Trophoblast cell (in vitro differentiated cells and primary cell): ENCODE results near the gene FAM83D.

Experiments
- DNase-seq, 2 donors: peaks; one replicate each; pipeline ENCODE4 v3.0.0-alpha.2; 2016
- H2AFZ ChIP-seq: 2 replicates; pipeline ENCODE4 v1.6.1; 2013; ENCODE audit warnings: low read length, moderate library complexity, mild to moderate bottlenecking; ENCODE audit not compliant: insufficient read depth, poor library complexity
- H2AK5ac ChIP-seq: 2 replicates; pipeline ENCODE4 v1.6.1; 2013; ENCODE audit warnings: mild to moderate bottlenecking, low read length
- H2BK120ac ChIP-seq: 2 replicates; pipeline ENCODE4 v1.6.1; 2013; ENCODE audit warnings: low read length, mild to moderate bottlenecking, moderate library complexity; ENCODE audit not compliant: insufficient read depth, poor library complexity
- H2BK12ac ChIP-seq: 2 replicates; pipeline ENCODE4 v1.6.1; 2013; ENCODE audit warnings: mild to moderate bottlenecking, low read length, moderate library complexity
- H2BK5ac ChIP-seq: 2 replicates; pipeline ENCODE4 v1.6.1; 2013; ENCODE audit warnings: low read length, low read depth, moderate library complexity, mild to moderate bottlenecking; ENCODE audit not compliant: poor library complexity
- H3K14ac ChIP-seq: 2 replicates; pipeline ENCODE4 v1.6.1; 2013; ENCODE audit warnings: mild to moderate bottlenecking, low read length
- H3K18ac ChIP-seq: 2 replicates; pipeline ENCODE4 v1.6.1; 2013; ENCODE audit warnings: mild to moderate bottlenecking, low read length
- H3K23ac ChIP-seq: 2 replicates; pipeline ENCODE4 v1.6.1; 2013; ENCODE audit warnings: low read length
- H3K27ac ChIP-seq: 2 replicates; pipeline ENCODE4 v1.5.1; 2013; ENCODE audit warnings: low read depth, mild to moderate bottlenecking, inconsistent platforms, low read length, moderate library complexity
- H3K27me3 ChIP-seq: 2 replicates; pipeline ENCODE4 v1.6.1; 2013; ENCODE audit warnings: inconsistent platforms, mild to moderate bottlenecking, low read length, moderate library complexity; ENCODE audit not compliant: insufficient read depth
- H3K36me3 ChIP-seq, 2 experiments: 1 replicate in 1 of 2; 2 replicates in 1 of 2; pipeline ENCODE4 v1.6.1; 2013; ENCODE audit warnings: low read length in 2 of 2, mild to moderate bottlenecking in 2 of 2, moderate library complexity in 1 of 2; ENCODE audit not compliant: insufficient read depth in 2 of 2, control insufficient read depth in 1 of 2
- H3K4ac ChIP-seq: 2 replicates; pipeline ENCODE4 v1.6.1; 2013; ENCODE audit warnings: low read depth, mild to moderate bottlenecking, low read length, moderate library complexity
- H3K4me1 ChIP-seq, 2 experiments: 1 replicate in 1 of 2; 2 replicates in 1 of 2; pipeline ENCODE4 v1.6.1; 2013; ENCODE audit warnings: low read length in 2 of 2, mild to moderate bottlenecking in 2 of 2, moderate library complexity in 1 of 2; ENCODE audit not compliant: insufficient read depth in 2 of 2, control insufficient read depth in 1 of 2
- H3K4me2 ChIP-seq: 2 replicates; pipeline ENCODE4 v1.6.1; 2013; ENCODE audit warnings: inconsistent platforms, mild to moderate bottlenecking, low read length, moderate library complexity
- H3K4me3 ChIP-seq: 2 replicates; pipeline ENCODE4 v1.5.1; 2013; ENCODE audit warnings: mild to moderate bottlenecking, low read depth, low read length, inconsistent platforms
- H3K79me1 ChIP-seq: one replicate; pipeline ENCODE4 v1.6.1; 2013; ENCODE audit warnings: low read length
- H3K79me2 ChIP-seq: 2 replicates; pipeline ENCODE4 v1.6.1; 2013; ENCODE audit warnings: low read length, mild to moderate bottlenecking; ENCODE audit not compliant: control insufficient read depth, insufficient read depth, poor library complexity
- H3K9ac ChIP-seq: 2 replicates; pipeline ENCODE4 v1.6.1; 2013; ENCODE audit warnings: mild to moderate bottlenecking, low read length
- H3K9me3 ChIP-seq: 2 replicates; pipeline ENCODE4 v1.6.1; 2013; ENCODE audit warnings: low read depth, mild to moderate bottlenecking, control low read depth, inconsistent platforms, low read length; ENCODE audit not compliant: insufficient read depth
- H4K12ac ChIP-seq: 2 replicates; pipeline ENCODE4 v1.6.1; 2013; ENCODE audit warnings: low read depth, mild to moderate bottlenecking, low read length, moderate library complexity
- H4K8ac ChIP-seq: 2 replicates; pipeline ENCODE4 v1.6.1; 2013; ENCODE audit warnings: low read depth, mild to moderate bottlenecking, low read length, moderate library complexity
- H4K91ac ChIP-seq: one replicate; pipeline ENCODE4 v1.6.1; 2013; ENCODE audit warnings: low read depth, mild to moderate bottlenecking, low read length, moderate library complexity
- WGBS: extraction: QIAGEN DNeasy Blood & Tissue Kit; methylation state at CpG from one replicate; pipeline ENCODE4 v1.1.7; 2013; ENCODE audit warnings: missing lambda C conversion rate; ENCODE audit not compliant: insufficient read length, insufficient coverage; ENCODE audit errors: extremely low coverage; 5-methylcytosine and 5-hydroxymethylcytosine counted together

Gene FAM83D

DNA sequence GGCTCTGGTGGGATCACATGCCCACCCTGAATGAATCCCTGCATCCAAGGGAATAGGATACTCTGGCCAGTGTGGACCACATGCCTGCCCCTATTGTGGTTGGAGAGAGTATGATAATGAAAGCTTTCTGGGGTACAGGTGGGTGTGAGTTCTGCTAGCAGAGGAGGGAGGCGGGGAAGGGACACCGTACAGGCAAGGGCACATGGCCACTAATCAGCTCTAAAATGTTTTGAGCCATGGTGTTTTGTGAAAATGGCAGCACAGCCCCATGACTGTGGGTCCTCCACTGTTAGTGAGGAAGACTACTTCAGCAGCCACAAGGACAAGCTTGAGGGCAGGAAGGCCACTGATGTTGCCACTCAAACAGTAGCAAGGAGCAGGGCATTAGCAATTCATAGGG lies 24.0 kb downstream of the FAM83D start:
- Histone ChIP-seq H3K9me3 (peaks cover 3% of the 10 kb centered on the region), H2BK120ac (no peak overlapping the region), H3K4me1 (no peaks in the 10 kb centered on the region), H3K4me3 (no peak overlapping the region), H3K36me3 (peaks cover 27 to 33% of the 10 kb centered on the region in 2 experiments), H3K9ac (no peak overlapping the region), H3K27me3 (no peaks in the 10 kb centered on the region), H2AFZ (no peak overlapping the region), H3K14ac (no peak overlapping the region), H3K79me2 (no peaks in the 10 kb centered on the region), H3K23ac (no peak overlapping the region), H2BK12ac (no peak overlapping the region), H3K4ac (no peak overlapping the region), H4K91ac (no peak overlapping the region), H3K4me2 (no peak overlapping the region), H3K27ac (no peak overlapping the region), H3K79me1 (no peaks in the 10 kb centered on the region), H4K8ac (no peak overlapping the region), H2AK5ac (no peak overlapping the region), H2BK5ac (no peak overlapping the region), H4K12ac (no peak overlapping the region), H3K18ac (no peak overlapping the region)
- WGBS = no CpG with 5 or more reads among the region's 2 CpGs
- no peak for DNase-seq

DNA sequence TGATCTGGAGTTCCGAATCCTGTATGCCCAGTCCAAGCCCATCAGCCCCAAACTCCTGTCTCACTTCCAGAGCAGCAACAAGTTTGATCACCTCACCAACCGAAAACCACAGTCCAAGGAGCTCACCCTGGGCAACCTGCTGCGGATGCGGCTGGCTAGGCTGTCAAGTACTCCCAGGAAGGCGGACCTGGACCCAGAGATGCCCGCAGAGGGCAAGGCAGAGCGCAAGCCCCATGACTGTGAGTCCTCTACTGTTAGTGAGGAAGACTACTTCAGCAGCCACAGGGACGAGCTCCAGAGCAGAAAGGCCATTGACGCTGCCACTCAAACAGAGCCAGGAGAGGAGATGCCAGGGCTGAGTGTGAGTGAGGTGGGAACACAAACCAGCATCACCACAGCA lies 25.4 kb downstream of the FAM83D start:
- no CpG with 5 or more reads among the region's 9 CpGs for WGBS
- H4K91ac ChIP-seq = no peak overlapping the region
- H3K36me3 ChIP-seq = peaks cover 27 to 33% of the 10 kb centered on the region in 2 experiments
- no peak overlapping the region for H3K4me2 ChIP-seq
- H3K27ac ChIP-seq = no peak overlapping the region
- peaks cover 3% of the 10 kb centered on the region for H3K9me3 ChIP-seq
- H3K9ac ChIP-seq = no peak overlapping the region
- no peak overlapping the region for H3K14ac ChIP-seq
- H2AK5ac ChIP-seq = no peak overlapping the region
- no peak overlapping the region for H2BK120ac ChIP-seq
- no peak overlapping the region for H2BK12ac ChIP-seq
- no peak overlapping the region for H4K12ac ChIP-seq
- H3K4me3 ChIP-seq = peak overlapping the region; percentile 40
- no peak overlapping the region for H3K4ac ChIP-seq
- no peak overlapping the region for H4K8ac ChIP-seq
- H3K79me2 ChIP-seq = no peaks in the 10 kb centered on the region
- no peaks in the 10 kb centered on the region for H3K4me1 ChIP-seq
- no peaks in the 10 kb centered on the region for H3K79me1 ChIP-seq
- H3K18ac ChIP-seq = no peak overlapping the region
- H2AFZ ChIP-seq = no peak overlapping the region
- no peak overlapping the region for H2BK5ac ChIP-seq
- no peaks in the 10 kb centered on the region for H3K27me3 ChIP-seq
- no peak overlapping the region for H3K23ac ChIP-seq
- DNase-seq = no peak

DNA sequence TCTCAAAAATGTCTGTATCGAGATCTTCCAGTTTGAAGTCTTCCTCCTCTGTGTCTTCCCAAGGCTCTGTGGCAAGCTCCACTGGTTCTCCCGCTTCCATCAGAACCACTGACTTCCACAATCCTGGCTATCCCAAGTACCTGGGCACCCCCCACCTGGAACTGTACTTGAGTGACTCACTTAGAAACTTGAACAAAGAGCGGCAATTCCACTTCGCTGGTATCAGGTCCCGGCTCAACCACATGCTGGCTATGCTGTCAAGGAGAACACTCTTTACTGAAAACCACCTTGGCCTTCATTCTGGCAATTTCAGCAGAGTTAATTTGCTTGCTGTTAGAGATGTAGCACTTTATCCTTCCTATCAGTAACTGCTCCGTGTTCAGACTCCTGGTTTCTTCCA lies 25.9 kb downstream of the FAM83D start:
- no peak overlapping the region for H3K14ac ChIP-seq
- H4K12ac ChIP-seq = no peak overlapping the region
- H4K91ac ChIP-seq = no peak overlapping the region
- H3K4me1 ChIP-seq = no peaks in the 10 kb centered on the region
- WGBS = no CpG with 5 or more reads among the region's 6 CpGs
- no peak overlapping the region for H3K9ac ChIP-seq
- no peaks in the 10 kb centered on the region for H3K79me1 ChIP-seq
- H2BK5ac ChIP-seq = no peak overlapping the region
- DNase-seq = no peak
- H2AFZ ChIP-seq = no peak overlapping the region
- H2AK5ac ChIP-seq = no peak overlapping the region
- no peak overlapping the region for H2BK12ac ChIP-seq
- no peak overlapping the region for H4K8ac ChIP-seq
- H3K27ac ChIP-seq = no peak overlapping the region
- H2BK120ac ChIP-seq = no peak overlapping the region
- no peak overlapping the region for H3K4me3 ChIP-seq
- H3K9me3 ChIP-seq = peaks cover 3% of the 10 kb centered on the region
- H3K4me2 ChIP-seq = no peak overlapping the region
- peaks cover 27 to 31% of the 10 kb centered on the region in 2 experiments for H3K36me3 ChIP-seq
- no peak overlapping the region for H3K23ac ChIP-seq
- no peak overlapping the region for H3K4ac ChIP-seq
- H3K27me3 ChIP-seq = no peaks in the 10 kb centered on the region
- H3K79me2 ChIP-seq = no peaks in the 10 kb centered on the region
- no peak overlapping the region for H3K18ac ChIP-seq

DNA sequence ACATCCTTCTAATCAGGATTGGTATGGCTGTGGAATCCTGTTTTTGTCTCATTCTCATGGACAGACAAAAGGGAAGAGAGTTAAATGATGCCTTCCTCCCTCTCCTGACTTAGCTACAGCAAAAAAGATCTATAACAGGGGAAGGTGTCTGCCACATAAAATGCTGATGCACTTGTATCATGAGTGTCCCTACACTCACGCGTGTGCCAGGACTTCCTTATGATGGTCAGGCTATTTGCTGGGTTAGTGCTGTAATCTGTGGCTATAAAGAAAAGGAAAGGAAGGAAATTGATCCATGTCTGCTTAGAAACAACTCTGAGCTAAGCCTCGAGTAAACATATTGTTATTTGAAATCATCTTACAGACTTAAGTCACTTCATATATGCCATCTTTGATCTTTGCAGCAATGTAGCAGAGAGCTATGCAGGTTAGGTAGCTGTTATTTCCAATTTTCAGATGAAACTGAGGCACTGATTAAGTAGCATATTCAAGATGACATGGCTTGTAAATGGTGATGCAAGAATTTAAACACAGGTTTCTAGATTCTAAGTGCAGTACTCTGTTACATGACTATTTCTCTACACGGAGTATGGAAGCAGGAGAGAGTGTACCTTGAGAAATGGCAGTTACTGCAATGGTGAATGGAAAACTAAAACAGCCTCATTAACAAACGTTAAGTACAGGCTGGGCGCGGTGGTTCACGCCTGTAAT lies 27.6 kb downstream of the FAM83D start:
- no peak overlapping the region for H2BK120ac ChIP-seq
- no peak overlapping the region for H4K12ac ChIP-seq
- H2AK5ac ChIP-seq = no peak overlapping the region
- H3K23ac ChIP-seq = no peak overlapping the region
- H3K36me3 ChIP-seq = peaks cover 22 to 23% of the 10 kb centered on the region in 2 experiments
- H3K9ac ChIP-seq = no peak overlapping the region
- no peak overlapping the region for H3K18ac ChIP-seq
- H2BK5ac ChIP-seq = no peak overlapping the region
- H4K8ac ChIP-seq = no peak overlapping the region
- no peaks in the 10 kb centered on the region for H3K4me1 ChIP-seq
- no peak overlapping the region for H4K91ac ChIP-seq
- no CpG with 5 or more reads among the region's 8 CpGs for WGBS
- H3K79me1 ChIP-seq = no peaks in the 10 kb centered on the region
- H3K4me3 ChIP-seq = no peak overlapping the region
- no peak overlapping the region for H3K4ac ChIP-seq
- no peak overlapping the region for H3K4me2 ChIP-seq
- H3K27me3 ChIP-seq = no peaks in the 10 kb centered on the region
- H3K9me3 ChIP-seq = peaks cover 3% of the 10 kb centered on the region
- H2BK12ac ChIP-seq = no peak overlapping the region
- no peak for DNase-seq
- H3K14ac ChIP-seq = no peak overlapping the region
- H2AFZ ChIP-seq = no peak overlapping the region
- H3K27ac ChIP-seq = no peak overlapping the region
- no peaks in the 10 kb centered on the region for H3K79me2 ChIP-seq
